ENCODE data around the gene DKK3. TPM values are rescaled to one million over a fixed set of nuclear protein-coding genes. Genes with fewer than 3 reads are reported as not detected.

Gene DKK3
- total RNA-seq, 1 donor from 2014 or later, result 769 TPM

- no peak for TF ChIP-seq CTCF (IDR thresholded peaks at IDR 0.05; ENCODE audit: borderline replicate concordance)
- Histone ChIP-seq H3K4me3 (no peak overlapping the region), H3K4me1 (peaks cover 100% of the 10 kb centered on the region), H3K9me3 (replicated peaks) (no peaks in the 10 kb centered on the region), H3K36me3 (no peaks in the 10 kb centered on the region), H3K27me3 (ENCODE audit: low read depth) (no peaks in the 10 kb centered on the region), H3K27ac (replicated peaks) (peak overlapping the region; percentile 96)
- intact Hi-C loops (cut with micrococcal nuclease), result no loop called here
- DNase-seq, result no peak
Observed at GRCh38 chr11:11980200-11980599, 28.2 kb downstream of the DKK3 start.

- H3K4me3 ChIP-seq, result no peak overlapping the region
- H3K36me3 ChIP-seq, result no peaks in the 10 kb centered on the region
- DNase-seq, result peak; percentile 54
- H3K27ac ChIP-seq (replicated peaks), result peak overlapping the region; percentile 96
- intact Hi-C loops (cut with micrococcal nuclease), result no loop called here
- peaks cover 100% of the 10 kb centered on the region for H3K4me1 ChIP-seq
- TF ChIP-seq CTCF (IDR thresholded peaks at IDR 0.05; ENCODE audit: borderline replicate concordance), result no peak
- no peaks in the 10 kb centered on the region for H3K27me3 ChIP-seq (ENCODE audit: low read depth)
- H3K9me3 ChIP-seq (replicated peaks), result no peaks in the 10 kb centered on the region
Observed at GRCh38 chr11:11979488-11980117, 28.8 kb downstream of the DKK3 start.

GRCh38 chr11:11978792-11979487, 29.5 kb downstream of the DKK3 start:
- intact Hi-C loops (cut with micrococcal nuclease), result no loop called here
- H3K4me3 ChIP-seq, result peak overlapping the region; percentile 8
- H3K4me1 ChIP-seq, result peaks cover 100% of the 10 kb centered on the region
- no peaks in the 10 kb centered on the region for H3K36me3 ChIP-seq
- peak; percentile 92 for DNase-seq
- TF ChIP-seq CTCF (IDR thresholded peaks at IDR 0.05; ENCODE audit: borderline replicate concordance), result no peak
- H3K9me3 ChIP-seq (replicated peaks), result no peaks in the 10 kb centered on the region
- H3K27ac ChIP-seq (replicated peaks), result peak overlapping the region; percentile 96
- no peaks in the 10 kb centered on the region for H3K27me3 ChIP-seq (ENCODE audit: low read depth)

GRCh38 chr11:11978098-11978637, 30.3 kb downstream of the DKK3 start:
- Histone ChIP-seq H3K27ac (replicated peaks) (peak overlapping the region; percentile 96), H3K9me3 (replicated peaks) (no peaks in the 10 kb centered on the region), H3K27me3 (ENCODE audit: low read depth) (no peaks in the 10 kb centered on the region), H3K4me1 (peaks cover 100% of the 10 kb centered on the region), H3K36me3 (no peaks in the 10 kb centered on the region), H3K4me3 (no peak overlapping the region)
- TF ChIP-seq CTCF (IDR thresholded peaks at IDR 0.05; ENCODE audit: borderline replicate concordance), result no peak
- no peak for DNase-seq
- intact Hi-C loops (cut with micrococcal nuclease), result no loop called here

- Histone ChIP-seq H3K27me3 (ENCODE audit: low read depth) (no peaks in the 10 kb centered on the region), H3K36me3 (no peaks in the 10 kb centered on the region), H3K4me1 (peaks cover 100% of the 10 kb centered on the region), H3K27ac (replicated peaks) (peak overlapping the region; percentile 96), H3K9me3 (replicated peaks) (no peaks in the 10 kb centered on the region), H3K4me3 (peak overlapping the region; percentile 26)
- peak; percentile 71 for DNase-seq
- TF ChIP-seq CTCF (IDR thresholded peaks at IDR 0.05; ENCODE audit: borderline replicate concordance), result no peak
- intact Hi-C loops (cut with micrococcal nuclease), result no loop called here
Observed at GRCh38 chr11:11977206-11977938, 31.1 kb downstream of the DKK3 start.
